Inferior parietal cortex (tissue), 1 donor: ENCODE measurements around the gene EMID1.
"Not testable (repeated sequence)": the region's sequence is repeated elsewhere in the genome, so short reads cannot be mapped to it uniquely, and the experiment has no call there.

Source experiments
- DNase-seq: peaks from one replicate; pipeline ENCODE4 v3.0.0-alpha.2; 2016; ENCODE audit errors: extremely low spot score

Gene EMID1

GRCh38 chr22:29211466-29211865, 5.8 kb downstream of the EMID1 start:
- no peak for DNase-seq

- DNase-seq, result no peak
Measured at GRCh38 chr22:29212743-29213142, 7.0 kb downstream of the EMID1 start.

- no peak for DNase-seq
Measured at GRCh38 chr22:29213493-29213892, 7.8 kb downstream of the EMID1 start.

- DNase-seq, result no peak
Measured at GRCh38 chr22:29214232-29214631, 8.5 kb downstream of the EMID1 start.

GRCh38 chr22:29215012-29215860, 9.5 kb downstream of the EMID1 start:
- no peak for DNase-seq

- no peak for DNase-seq
Measured at GRCh38 chr22:29216011-29216872, 10.5 kb downstream of the EMID1 start.

DNA sequence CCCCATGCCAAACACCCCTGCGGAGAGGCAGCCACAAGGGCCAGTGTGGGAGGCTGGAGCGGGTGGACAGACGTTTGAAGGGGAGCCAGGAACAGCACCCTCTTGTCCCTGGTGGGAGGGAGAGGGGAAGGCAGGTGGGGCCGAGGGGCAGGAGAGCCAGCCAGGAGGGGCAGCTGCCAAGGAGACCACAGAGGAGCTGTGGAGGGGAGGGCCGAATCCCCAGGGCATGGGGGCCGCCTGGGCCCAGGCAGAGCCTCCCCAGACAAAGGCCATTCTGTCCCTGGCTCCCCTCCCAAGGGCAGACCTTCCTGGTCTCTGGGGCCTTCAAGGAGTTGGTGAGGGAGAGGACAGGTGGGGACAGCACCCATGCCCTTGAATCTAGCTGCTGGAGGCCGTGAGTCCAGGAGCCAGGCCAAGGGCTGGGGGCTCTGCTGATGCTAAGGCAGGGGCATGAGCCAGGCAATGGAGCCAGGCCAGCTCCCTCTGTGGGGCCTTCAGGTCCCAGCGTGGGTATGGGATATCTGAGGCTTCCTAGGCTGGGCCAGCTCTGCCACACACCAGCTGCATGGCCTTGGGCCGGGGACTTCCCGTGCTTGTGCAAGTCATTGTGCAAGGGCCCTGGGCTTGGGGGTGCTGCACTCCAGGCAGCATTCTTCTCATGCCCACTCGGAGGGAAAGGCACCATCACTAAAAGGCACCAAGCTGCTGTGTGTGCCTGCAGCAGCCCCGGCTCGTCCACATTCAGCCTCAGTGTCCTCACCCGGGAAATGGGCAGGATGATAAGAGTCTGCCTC, 11.4 kb downstream of the EMID1 start:
- no peak for DNase-seq

GRCh38 chr22:29217827-29218757, 12.4 kb downstream of the EMID1 start:
- no peak for DNase-seq

DNA sequence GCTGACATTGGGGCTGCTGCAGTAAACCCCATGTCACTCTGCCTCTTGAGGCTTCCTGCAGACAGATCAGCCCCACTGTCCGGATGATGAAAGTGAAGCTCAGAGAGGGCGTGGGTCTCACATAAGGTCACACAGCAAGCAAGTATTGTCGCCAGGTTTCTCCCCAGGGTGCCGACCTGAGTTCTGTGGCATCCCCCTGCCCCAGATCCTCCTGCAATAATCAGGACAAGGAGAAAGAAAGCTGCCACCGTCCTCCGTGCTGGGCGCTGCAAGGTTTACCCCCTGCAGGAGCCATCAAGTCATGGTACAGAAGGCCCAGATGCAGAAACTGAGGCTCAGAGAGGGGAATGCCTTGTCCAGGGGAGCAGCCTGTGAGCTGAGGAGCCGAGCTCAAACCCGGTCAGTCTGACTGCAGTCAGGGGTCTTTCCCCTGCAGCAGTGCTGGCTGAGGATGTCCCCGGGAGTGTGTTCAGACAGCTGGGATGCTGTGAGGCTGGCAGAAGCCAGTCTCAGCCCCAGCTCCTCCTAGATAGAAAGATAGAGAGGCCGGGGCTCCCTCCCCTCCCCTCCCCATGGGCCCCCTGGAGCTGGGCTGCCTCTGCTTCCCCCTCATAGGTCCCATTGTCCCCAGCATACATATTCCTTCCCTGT, 13.2 kb downstream of the EMID1 start:
- no peak for DNase-seq

DNA sequence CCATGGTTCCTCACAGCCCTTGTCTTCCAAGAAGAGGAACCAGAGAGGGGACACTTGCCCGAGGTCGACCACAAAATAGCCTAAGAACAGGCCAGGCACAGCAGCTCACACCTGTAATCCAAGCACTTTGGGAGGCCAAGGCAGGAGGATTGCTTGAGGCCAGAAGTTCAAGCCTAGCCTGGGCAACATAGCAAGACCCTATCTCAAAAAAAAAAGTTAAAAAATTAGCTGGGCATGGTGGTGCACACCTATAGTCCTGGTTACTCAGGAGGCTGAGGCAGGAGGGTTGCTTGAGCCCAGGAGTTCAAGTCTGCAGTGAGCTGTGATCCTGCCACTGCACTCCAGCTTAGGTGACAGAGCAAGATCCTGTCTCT, 13.7 kb downstream of the EMID1 start:
- not testable (repeated sequence) for DNase-seq

DNA sequence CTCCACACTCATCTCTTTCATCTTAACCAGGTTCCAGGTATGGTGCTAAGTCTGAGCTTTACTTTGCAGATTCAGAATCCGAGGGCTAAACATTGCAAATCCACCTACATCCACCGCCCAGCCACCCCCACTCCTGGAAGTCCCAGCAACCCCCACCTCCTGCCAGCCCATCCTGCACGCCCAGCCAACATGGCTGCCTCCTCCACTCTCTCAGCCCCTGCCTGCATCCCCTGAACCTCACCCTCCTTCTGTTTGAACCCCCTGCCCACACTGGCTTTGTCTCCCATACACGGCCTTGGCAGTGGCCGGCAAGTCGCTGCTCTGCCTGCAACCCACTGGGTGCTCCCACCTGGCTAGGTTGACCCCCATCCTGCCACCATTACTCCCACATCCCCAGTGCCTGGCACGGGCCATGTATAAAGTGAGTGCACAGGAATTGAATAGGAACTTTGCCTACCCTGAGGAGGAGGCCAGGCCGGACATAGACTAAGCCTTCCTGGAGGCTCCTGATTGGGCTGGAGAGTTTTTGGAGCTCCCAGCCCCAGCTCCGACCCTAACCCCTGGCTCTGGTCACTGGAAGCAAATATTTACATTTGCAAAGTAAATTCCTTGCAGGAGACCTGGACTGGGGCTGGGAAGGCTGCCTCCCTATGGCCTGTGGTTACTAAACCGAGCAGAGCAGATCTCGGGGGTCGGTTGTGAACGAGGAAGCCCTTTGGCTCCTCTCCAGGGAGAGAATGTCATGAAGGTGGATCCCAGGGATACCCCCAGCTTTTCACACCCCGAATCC, 14.4 kb downstream of the EMID1 start:
- no peak for DNase-seq

- no peak for DNase-seq
Measured at GRCh38 chr22:29224121-29224858, 18.6 kb downstream of the EMID1 start.

DNA sequence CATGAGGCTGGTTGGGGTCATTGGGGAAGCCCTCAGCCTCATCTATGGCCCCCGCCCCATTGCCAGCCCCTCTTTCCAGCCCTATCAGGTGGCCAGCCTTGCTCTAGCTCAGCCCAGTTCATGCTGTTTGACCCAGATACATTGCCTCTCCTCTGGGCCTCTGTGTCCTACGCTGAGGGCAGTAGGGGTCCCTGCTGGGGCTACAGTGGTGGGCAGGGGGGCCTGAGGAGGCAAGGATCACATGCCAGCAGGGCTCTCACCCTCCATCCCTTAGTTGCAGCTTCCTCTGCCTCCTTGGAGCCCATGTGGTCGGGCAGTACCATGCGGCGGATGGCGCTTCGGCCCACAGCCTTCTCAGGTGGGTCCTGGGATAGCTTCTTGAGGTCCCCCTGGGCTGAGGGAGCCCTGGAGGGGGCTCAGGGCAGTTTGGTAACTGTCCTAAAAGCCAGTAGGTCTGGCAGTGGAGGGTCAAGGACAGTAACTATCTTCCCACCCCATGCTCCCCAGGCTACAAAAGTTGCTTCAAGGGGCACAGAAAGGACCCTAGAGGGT, 19.2 kb downstream of the EMID1 start:
- DNase-seq, result no peak

GRCh38 chr22:29225422-29226090, 19.9 kb downstream of the EMID1 start:
- DNase-seq, result no peak

DNA sequence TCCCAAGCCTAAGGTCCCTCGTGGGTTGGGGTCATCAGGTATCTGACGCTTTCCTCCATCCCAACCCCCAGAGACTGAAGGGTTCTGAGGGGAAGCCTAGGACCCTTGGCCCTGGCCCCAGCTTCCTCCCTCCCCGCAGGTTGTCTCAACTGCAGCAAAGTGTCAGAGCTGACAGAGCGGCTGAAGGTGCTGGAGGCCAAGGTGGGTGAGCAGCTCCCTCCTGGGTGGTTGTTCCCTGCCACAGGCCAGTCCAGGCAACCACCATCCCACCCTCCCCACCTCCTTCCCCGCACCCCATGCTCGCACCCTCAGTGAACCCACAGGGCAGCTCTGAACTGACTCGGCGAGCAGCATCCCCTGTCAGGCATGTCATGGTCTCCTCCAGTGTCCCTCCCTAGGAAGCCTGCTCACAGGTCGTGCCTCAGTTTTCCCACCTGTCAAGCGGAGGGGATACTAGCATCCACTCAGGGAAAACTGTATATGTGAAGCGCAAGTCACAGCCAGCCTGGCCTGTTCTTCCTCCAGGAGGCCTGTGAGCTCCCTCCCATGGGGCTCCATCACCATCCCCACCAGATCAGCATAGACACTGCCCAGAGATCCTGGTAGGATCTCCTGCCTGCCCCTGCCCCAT, 20.8 kb downstream of the EMID1 start:
- no peak for DNase-seq

DNA sequence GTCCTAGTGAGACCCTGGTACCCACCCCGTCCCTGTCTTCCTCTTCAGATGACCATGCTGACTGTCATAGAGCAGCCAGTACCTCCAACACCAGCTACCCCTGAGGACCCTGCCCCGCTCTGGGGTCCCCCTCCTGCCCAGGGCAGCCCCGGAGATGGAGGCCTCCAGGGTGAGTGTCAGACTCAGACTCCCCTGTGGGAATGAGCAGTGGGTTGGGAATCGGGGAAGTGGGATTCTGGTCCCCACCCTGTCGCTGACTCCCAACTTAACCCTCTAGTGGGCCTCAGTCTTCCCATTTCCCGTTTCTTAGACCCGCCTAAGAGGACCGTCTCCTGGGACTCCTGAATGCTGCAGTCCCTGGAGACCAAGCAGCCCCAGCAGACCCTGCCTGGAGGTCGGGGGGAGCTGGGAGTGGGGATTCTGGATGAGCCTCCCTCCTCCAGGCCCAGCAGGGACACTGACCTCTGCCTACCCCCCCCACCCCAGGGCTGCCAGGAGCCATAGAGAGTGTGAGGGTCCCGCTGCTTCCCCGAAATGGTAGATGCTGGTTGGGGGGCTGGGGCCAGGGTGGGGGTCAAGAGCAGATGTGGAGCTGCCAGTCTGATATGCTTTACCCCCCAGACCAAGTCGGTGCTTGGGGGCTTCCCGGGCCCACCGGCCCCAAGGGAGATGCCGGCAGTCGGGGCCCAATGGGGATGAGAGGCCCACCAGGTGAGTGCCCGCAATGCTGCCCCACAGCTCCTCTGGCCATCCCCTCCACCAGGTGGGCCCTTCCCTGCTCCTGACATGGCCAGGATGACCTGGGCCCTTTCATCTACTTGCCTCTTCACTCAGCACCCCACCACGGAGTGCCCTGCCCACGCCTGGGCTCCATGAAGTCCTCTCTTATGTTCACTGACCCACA, 25.5 kb downstream of the EMID1 start:
- DNase-seq, result no peak
